Panc1 (cell line): ENCODE results near the gene TSPAN31. TPM values are rescaled to one million over a fixed set of nuclear protein-coding genes. Genes with fewer than 3 reads are reported as not detected.
"Not testable (repeated sequence)": the region's sequence is repeated elsewhere in the genome, so short reads cannot be mapped to it uniquely, and the experiment has no call there.

Experiments
- ATAC-seq: fragments of 200-7000 bp; cut with Tn5 transposase; 2 replicates; pipeline ENCODE4 v1.9.1; 2020; ENCODE audit warnings: mild to moderate bottlenecking, moderate library complexity
- BruUV-seq: library from RNA; stranded (reverse); fragments of 400-500 nt; replicated peaks from 2 replicates; lab custom pipeline; 2021; lab: Mats Ljungman, UMichigan
- CTCF ChIA-PET: fragments of 300-600 bp; sonication (Branson Sonifier 250); formaldehyde crosslinking; loops from one replicate; lab custom pipeline; 2022; ENCODE audit warnings: antibody characterized with exemption; lab: Charles Lee
- POLR2A ChIA-PET: fragments of 300-600 bp; sonication (Branson Sonifier 250); formaldehyde crosslinking; loops from one replicate; lab custom pipeline; 2022; ENCODE audit warnings: antibody characterized with exemption; lab: Charles Lee
- DNase-seq: peaks from one replicate; pipeline ENCODE4 v3.0.0-alpha.2; 2010; ENCODE audit warnings: low read depth, low spot score
- H3K27ac ChIP-seq: 2 replicates; pipeline ENCODE4 v1.5.1; 2011; ENCODE audit warnings: mild to moderate bottlenecking, low read length, inconsistent platforms
- H3K27me3 ChIP-seq: fragments of 200-500 bp; sonication (Bioruptor generic); 2 replicates; pipeline ENCODE4 v1.6.0; 2014; ENCODE audit warnings: low read length, inconsistent platforms; ENCODE audit not compliant: control insufficient read depth, insufficient read depth
- H3K36me3 ChIP-seq: fragments of 200-500 bp; sonication (Bioruptor generic); 2 replicates; pipeline ENCODE4 v1.5.1; 2014; ENCODE audit warnings: inconsistent platforms, mild to moderate bottlenecking, low read length, moderate library complexity; ENCODE audit not compliant: control insufficient read depth, insufficient read depth
- H3K4me1 ChIP-seq: 2 replicates; pipeline ENCODE4 v1.5.1; 2011; ENCODE audit warnings: inconsistent platforms, mild to moderate bottlenecking, low read length, moderate library complexity; ENCODE audit not compliant: control insufficient read depth, insufficient read depth
- H3K4me3 ChIP-seq, 2 experiments: 2 replicates each; pipeline ENCODE4 v1.5.1; 2011 to 2012; ENCODE audit warnings: low read depth in 2 of 2, low read length in 2 of 2, mild to moderate bottlenecking in 2 of 2, inconsistent platforms in 1 of 2, moderate library complexity in 1 of 2
- H3K9me3 ChIP-seq: fragments of 200-500 bp; sonication (Bioruptor generic); 2 replicates; pipeline ENCODE4 v1.5.1; 2014; ENCODE audit warnings: low read depth, mild to moderate bottlenecking, inconsistent platforms, low read length, moderate library complexity; ENCODE audit not compliant: control insufficient read depth, insufficient read depth
- CTCF ChIP-seq: fragments of 450-650 bp; IDR thresholded peaks from 2 replicates; pipeline ENCODE4 v1.5.1; 2017; ENCODE audit warnings: mild to moderate bottlenecking
- POLR2AphosphoS5 ChIP-seq: IDR thresholded peaks from 2 replicates; pipeline ENCODE4 v1.6.1; 2012; ENCODE audit warnings: mild to moderate bottlenecking, low read depth, low read length, moderate library complexity
- SIN3A ChIP-seq: IDR thresholded peaks from 2 replicates; pipeline ENCODE4 v1.6.1; 2012; ENCODE audit warnings: low read depth, mild to moderate bottlenecking, low read length, moderate library complexity, borderline replicate concordance; ENCODE audit not compliant: insufficient read depth
- TCF7L2 ChIP-seq: IDR thresholded peaks from 2 replicates; pipeline ENCODE4 v1.6.1; 2011; ENCODE audit warnings: mild to moderate bottlenecking, low read depth, low read length, inconsistent platforms
- in situ Hi-C: cut with HindIII; loops from 2 replicates; pipeline ENCODE4 v1.10.0; 2016; ENCODE audit warnings: low sequenced_read_pairs, low pct_unique_long_range_greater_than_20kb
- intact Hi-C: fragments of 100-400 bp; cut with micrococcal nuclease; formaldehyde crosslinking; loops from one replicate; pipeline ENCODE4 v1.10.0; 2022; ENCODE audit not compliant: unreplicated experiment
- total RNA-seq: library from RNA; stranded (reverse); gene quantifications from one replicate; pipeline ENCODE4 v1.2.1, GENCODE V29; 2021; ENCODE audit not compliant: unreplicated experiment
- TF ChIP-seq, protein P1 (sequence below), 2 experiments: IDR thresholded peaks; 2 replicates each; pipeline ENCODE4 v1.6.1; 2011 to 2012; ENCODE audit warnings: low read depth in 2 of 2, control low read depth in 1 of 2, low read length in 1 of 2, mild to moderate bottlenecking in 1 of 2, moderate library complexity in 1 of 2; ENCODE audit not compliant: insufficient read depth in 1 of 2

The TSPAN31 gene
- total RNA-seq, 1 experiment from 2014 or later: 17.5 TPM

- TF ChIP-seq TCF7L2: no peak
- TF ChIP-seq, protein P1, sequence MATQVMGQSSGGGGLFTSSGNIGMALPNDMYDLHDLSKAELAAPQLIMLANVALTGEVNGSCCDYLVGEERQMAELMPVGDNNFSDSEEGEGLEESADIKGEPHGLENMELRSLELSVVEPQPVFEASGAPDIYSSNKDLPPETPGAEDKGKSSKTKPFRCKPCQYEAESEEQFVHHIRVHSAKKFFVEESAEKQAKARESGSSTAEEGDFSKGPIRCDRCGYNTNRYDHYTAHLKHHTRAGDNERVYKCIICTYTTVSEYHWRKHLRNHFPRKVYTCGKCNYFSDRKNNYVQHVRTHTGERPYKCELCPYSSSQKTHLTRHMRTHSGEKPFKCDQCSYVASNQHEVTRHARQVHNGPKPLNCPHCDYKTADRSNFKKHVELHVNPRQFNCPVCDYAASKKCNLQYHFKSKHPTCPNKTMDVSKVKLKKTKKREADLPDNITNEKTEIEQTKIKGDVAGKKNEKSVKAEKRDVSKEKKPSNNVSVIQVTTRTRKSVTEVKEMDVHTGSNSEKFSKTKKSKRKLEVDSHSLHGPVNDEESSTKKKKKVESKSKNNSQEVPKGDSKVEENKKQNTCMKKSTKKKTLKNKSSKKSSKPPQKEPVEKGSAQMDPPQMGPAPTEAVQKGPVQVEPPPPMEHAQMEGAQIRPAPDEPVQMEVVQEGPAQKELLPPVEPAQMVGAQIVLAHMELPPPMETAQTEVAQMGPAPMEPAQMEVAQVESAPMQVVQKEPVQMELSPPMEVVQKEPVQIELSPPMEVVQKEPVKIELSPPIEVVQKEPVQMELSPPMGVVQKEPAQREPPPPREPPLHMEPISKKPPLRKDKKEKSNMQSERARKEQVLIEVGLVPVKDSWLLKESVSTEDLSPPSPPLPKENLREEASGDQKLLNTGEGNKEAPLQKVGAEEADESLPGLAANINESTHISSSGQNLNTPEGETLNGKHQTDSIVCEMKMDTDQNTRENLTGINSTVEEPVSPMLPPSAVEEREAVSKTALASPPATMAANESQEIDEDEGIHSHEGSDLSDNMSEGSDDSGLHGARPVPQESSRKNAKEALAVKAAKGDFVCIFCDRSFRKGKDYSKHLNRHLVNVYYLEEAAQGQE (IDR thresholded peaks at IDR 0.05; ENCODE audit: insufficient read depth in 1 of 2, low read depth in 2 of 2, low read length in 1 of 2): no peak
- no peak for TF ChIP-seq SIN3A
- no peak for TF ChIP-seq POLR2AphosphoS5
- no peak for TF ChIP-seq CTCF
- Histone ChIP-seq H3K27me3 (no peaks in the 10 kb centered on the region), H3K9me3 (no peaks in the 10 kb centered on the region), H3K4me1 (no peaks in the 10 kb centered on the region), H3K36me3 (no peaks in the 10 kb centered on the region; the same call in 1 of the 2 replicates), H3K4me3 (no peak overlapping the region), H3K27ac (no peak overlapping the region)
- ChIA-PET CTCF (interaction anchor here (0.7 kb wide), 1 partner anchor 9 kb away, joined by 3 read pairs; no protein-coding TSS in a partner anchor), POLR2A (no interaction called here)
- intact Hi-C loops: no loop called here
- in situ Hi-C loops: no loop called here
- no peak for DNase-seq
- TSS peak; percentile 98 for BruUV-seq
- ATAC-seq: no peak
Observed at GRCh38 chr12:57720606-57721595, 23.9 kb upstream of the TSPAN31 start.

GRCh38 chr12:57721846-57722608 lies 22.8 kb upstream of the TSPAN31 start:
- in situ Hi-C loops, POLR2A ChIA-PET: not testable (repeated sequence)
- CTCF ChIA-PET: interaction anchor here (1.0 kb wide), 1 partner anchor 34 kb away, joined by 3 read pairs; no protein-coding TSS in a partner anchor

More at GRCh38 chr12:57721846-57722608, 22.8 kb upstream of the TSPAN31 start:
- H3K4me1 ChIP-seq, intact Hi-C loops, ATAC-seq, DNase-seq, BruUV-seq, H3K9me3 ChIP-seq, H3K27me3 ChIP-seq, H3K36me3 ChIP-seq, H3K4me3 ChIP-seq, H3K27ac ChIP-seq: not testable (repeated sequence)
